Erythroblast (primary cell): ENCODE results near the gene CD38.

Experiments
- GATA1 ChIP-seq: IDR thresholded peaks from 2 replicates; pipeline ENCODE4 v1.6.1; 2011; ENCODE audit warnings: low read depth, mild to moderate bottlenecking, control low read depth, low read length, moderate library complexity
- POLR2A ChIP-seq: IDR thresholded peaks from 2 replicates; pipeline ENCODE4 v1.6.1; 2011; ENCODE audit warnings: mild to moderate bottlenecking, low read length

GRCh38 chr4:15855804-15856475 is 77.8 kb downstream of the CD38 start:
- TF ChIP-seq POLR2A = no peak
- TF ChIP-seq GATA1 = no peak
